HUES48 (cell line): ENCODE results near the gene ZC3H12D.

Experiments used
- H3K27ac ChIP-seq: one replicate; pipeline ENCODE4 v1.7.0; 2013; ENCODE audit warnings: low read depth, low read length, inconsistent platforms
- H3K27me3 ChIP-seq: 2 replicates; pipeline ENCODE4 v1.6.1; 2013; ENCODE audit warnings: mild to moderate bottlenecking, low read length; ENCODE audit not compliant: control insufficient read depth, insufficient read depth
- H3K36me3 ChIP-seq: 2 replicates; pipeline ENCODE4 v1.6.1; 2013; ENCODE audit warnings: low read length; ENCODE audit not compliant: control insufficient read depth, insufficient read depth
- H3K4me1 ChIP-seq: 2 replicates; pipeline ENCODE4 v1.6.1; 2013; ENCODE audit warnings: mild to moderate bottlenecking, low read length; ENCODE audit not compliant: control insufficient read depth, insufficient read depth
- H3K4me3 ChIP-seq: 2 replicates; pipeline ENCODE4 v1.5.1; 2013; ENCODE audit warnings: mild to moderate bottlenecking, low read depth, low read length
- H3K9ac ChIP-seq: 2 replicates; pipeline ENCODE4 v1.6.1; 2013; ENCODE audit warnings: mild to moderate bottlenecking, low read depth, low read length, moderate library complexity
- H3K9me3 ChIP-seq: 2 replicates; pipeline ENCODE4 v1.6.1; 2013; ENCODE audit warnings: low read length; ENCODE audit not compliant: control insufficient read depth, insufficient read depth

ZC3H12D gene

DNA sequence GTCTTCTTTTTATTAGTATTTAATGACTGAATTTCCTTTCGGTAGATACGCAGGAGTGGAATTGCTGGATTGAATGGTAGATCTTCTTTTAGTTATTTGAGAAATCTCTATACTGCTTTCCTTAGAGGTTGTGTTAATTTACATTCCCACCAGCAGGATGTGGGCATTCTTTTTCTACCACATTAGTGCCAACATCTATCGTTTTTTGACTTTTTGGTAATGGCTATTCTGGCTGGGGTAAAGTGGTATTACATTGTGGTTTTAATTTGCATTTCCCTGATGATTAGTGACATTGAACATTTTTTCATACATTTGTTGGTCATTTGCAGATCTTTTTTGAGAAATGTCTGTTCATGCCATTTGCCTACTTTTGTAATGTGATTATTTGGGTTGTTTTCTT is 47.6 kb downstream of the ZC3H12D start:
- no peak overlapping the region for H3K9ac ChIP-seq
- H3K36me3 ChIP-seq = no peaks in the 10 kb centered on the region
- H3K27me3 ChIP-seq = no peaks in the 10 kb centered on the region
- H3K9me3 ChIP-seq = no peaks in the 10 kb centered on the region
- H3K27ac ChIP-seq = no peak overlapping the region
- H3K4me3 ChIP-seq = no peak overlapping the region
- no peaks in the 10 kb centered on the region; the same call in 1 of the 2 replicates for H3K4me1 ChIP-seq

DNA sequence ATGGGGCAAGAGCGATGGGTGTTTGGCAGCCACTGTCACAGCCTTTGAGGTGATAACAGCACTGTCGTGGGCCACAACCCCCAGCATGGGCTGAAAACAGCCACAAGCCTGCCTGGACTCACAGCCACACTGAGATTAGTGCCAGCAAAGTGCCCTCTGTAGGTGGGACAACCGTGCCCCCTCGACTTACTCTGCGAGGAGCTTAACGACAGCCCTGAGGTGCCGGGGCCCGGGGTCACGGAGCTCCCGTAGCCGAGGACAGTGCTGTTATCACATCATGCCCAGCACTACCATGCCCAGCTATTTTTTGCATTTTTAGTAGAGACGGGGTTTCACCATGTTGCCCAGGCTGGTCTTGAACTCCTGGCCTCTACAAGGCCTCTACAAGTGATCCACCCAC is 48.2 kb downstream of the ZC3H12D start:
- Histone ChIP-seq H3K4me3 (no peak overlapping the region), H3K27ac (no peak overlapping the region), H3K9me3 (no peaks in the 10 kb centered on the region), H3K9ac (no peak overlapping the region), H3K27me3 (no peaks in the 10 kb centered on the region), H3K36me3 (no peaks in the 10 kb centered on the region), H3K4me1 (no peaks in the 10 kb centered on the region; the same call in 1 of the 2 replicates)

DNA sequence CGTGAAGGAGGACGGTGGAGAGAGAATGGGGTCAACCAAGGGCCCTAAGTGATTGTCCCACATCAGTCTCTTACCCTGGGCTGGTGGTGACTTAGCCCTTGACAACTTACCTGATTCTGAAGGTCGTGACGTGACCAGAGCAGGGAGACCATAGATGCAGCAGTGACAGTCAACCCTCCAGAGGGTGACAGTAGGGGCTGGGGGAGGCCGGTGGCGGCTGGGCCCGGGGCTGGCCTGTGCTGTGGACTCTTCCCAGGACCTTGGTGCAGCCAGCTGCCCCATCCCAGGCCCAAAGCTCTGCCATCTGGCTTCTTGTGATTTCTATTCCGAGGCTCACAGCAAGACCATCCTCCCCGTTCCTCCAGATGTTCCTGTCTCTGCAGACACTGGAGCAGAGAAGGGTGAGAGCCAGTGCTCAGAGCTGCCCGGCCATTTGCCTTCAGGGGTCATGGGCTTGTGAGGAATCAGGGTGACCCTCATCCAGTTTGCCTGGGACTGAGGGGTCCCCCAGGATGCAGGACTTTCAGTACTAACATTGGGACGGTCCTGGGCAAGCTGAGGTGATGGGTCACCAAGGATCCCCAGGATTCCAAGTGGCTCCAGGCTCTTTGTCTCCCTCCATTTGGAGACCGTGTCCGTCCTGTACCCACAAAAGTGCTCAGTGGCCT is 48.8 kb downstream of the ZC3H12D start:
- Histone ChIP-seq H3K9ac (no peak overlapping the region), H3K4me3 (no peak overlapping the region), H3K9me3 (no peaks in the 10 kb centered on the region), H3K4me1 (no peaks in the 10 kb centered on the region; the same call in 1 of the 2 replicates), H3K27me3 (no peaks in the 10 kb centered on the region), H3K36me3 (no peaks in the 10 kb centered on the region), H3K27ac (no peak overlapping the region)

DNA sequence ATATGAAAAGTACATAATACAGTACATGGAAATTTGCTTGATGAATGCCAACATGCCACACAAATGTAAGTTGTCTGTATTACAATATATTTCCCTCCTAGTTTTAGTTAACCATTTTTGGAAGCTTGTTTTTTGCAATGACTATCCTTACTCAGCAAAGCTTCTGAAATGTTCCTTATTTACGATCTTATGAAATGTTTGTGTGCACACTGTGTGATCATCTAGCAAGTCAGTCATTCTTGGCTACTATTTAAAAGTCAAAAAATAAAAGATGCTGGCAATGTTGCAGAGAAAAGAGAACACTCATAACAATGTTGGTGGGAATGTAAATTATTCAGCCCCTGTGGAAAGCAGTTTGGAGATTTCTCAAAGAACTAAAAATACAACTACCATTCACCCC is 50.9 kb downstream of the ZC3H12D start:
- H3K4me1 ChIP-seq = no peaks in the 10 kb centered on the region
- no peaks in the 10 kb centered on the region for H3K36me3 ChIP-seq
- H3K4me3 ChIP-seq = no peak overlapping the region
- no peak overlapping the region for H3K27ac ChIP-seq
- no peak overlapping the region for H3K9ac ChIP-seq
- no peaks in the 10 kb centered on the region for H3K27me3 ChIP-seq
- H3K9me3 ChIP-seq = no peaks in the 10 kb centered on the region

DNA sequence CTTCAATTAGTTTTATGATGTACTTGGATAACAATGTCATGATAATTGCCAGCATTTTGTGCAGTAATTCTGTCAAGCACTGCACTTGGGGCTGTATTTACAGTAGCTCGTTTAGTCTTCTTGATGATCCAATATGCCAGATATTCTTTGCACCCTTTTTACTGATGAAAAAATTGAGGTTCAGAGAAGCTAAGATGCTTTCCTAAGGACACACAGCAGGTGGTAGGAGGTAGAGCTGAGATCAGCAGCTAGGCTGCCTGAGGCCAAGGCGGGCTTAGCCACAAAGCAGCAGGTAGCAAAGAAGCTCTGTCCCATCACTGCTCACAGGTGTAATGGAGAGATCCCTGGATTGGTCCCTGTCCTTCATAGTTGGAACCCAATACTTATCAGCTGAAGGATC is 51.4 kb downstream of the ZC3H12D start:
- Histone ChIP-seq H3K4me3 (no peak overlapping the region), H3K4me1 (no peaks in the 10 kb centered on the region), H3K36me3 (no peaks in the 10 kb centered on the region), H3K27ac (no peak overlapping the region), H3K9ac (no peak overlapping the region), H3K9me3 (no peaks in the 10 kb centered on the region), H3K27me3 (no peaks in the 10 kb centered on the region)

DNA sequence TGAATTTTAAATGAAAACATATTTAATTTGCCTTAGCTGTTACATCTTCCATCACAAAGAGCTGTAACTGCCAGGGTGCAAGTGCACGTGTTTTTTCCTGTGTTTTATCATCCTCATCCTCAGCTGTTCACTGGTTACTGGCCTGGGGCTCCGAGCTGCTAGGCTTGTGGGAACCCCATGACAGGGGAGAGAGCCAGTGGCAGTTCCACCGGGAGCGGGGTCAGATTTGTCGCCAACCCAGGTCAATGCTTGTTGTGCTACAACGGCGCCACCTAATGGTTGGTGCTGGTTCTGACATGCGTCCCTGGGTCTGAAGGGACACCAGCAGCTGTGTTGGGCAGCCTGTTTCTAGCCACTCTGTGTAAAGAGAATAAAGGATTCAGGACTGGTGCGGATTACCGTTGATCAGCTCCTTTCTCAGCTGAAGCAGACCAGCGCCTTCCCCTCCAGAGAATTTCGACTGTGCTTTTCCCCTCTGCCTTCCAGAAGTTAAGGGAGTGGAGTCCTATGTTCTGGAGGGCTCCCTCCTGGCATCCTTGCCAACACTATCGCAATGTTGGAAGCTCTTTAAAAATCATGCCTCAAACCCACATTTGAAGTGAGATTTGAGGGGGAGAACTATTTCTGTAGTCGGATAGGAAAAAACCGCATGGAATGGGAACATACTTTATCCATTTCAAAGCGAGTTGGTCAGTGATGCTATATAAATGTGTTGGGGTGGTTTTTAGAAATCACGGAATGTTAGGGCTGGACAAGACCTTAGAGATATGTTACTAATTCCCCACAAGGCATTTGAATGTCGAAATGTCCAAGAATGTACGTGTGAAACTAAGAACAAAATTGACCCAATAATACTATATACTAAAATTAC is 52.7 kb downstream of the ZC3H12D start:
- no peaks in the 10 kb centered on the region for H3K36me3 ChIP-seq
- H3K27ac ChIP-seq = peak overlapping the region; percentile 4
- H3K9me3 ChIP-seq = no peaks in the 10 kb centered on the region
- H3K27me3 ChIP-seq = no peaks in the 10 kb centered on the region
- no peak overlapping the region for H3K4me3 ChIP-seq
- H3K4me1 ChIP-seq = no peaks in the 10 kb centered on the region
- H3K9ac ChIP-seq = no peak overlapping the region

DNA sequence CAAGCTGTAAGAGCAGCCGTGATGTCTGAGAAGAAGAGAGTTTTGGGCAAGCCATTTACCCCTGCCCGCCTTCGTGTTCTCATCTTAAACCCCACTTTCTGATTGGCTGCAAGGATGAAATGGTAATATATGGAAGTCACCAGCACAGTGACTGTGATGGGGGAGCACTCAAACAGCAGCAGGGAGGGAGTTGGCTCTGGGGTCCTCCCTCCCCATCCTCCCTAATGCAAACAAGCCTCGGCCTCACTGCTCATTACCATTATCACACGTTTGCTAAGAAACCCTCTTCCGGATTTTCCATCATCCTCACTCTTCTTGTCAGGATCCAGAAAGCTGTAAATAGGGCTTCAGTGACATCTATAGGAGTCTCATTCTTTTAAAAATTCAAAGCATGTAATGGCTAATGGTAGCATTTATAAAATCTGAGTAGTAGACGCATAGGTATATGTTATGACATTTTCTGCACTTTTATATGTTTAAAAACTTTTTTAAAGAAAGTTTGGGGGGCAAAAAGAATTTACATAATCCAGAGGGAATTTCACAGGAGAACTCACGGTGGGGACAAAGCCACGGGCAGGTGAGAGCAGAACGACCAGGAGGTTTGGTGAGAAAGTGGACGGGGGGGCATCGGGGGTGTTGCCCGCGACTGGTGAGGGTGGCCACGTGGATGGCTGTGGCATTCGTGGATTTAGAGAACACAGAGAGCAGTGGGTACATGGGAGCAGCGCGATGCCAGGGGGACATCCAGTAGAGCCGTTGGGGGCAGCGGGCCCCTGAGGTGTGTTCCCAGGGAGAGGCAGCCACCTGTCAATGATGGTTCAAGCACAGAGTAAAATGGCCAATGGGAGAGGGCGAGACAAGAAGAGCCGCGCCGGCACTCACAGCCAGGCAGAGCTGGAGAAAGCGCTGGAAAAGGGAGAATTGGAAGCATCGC is 55.1 kb downstream of the ZC3H12D start:
- H3K27me3 ChIP-seq = no peaks in the 10 kb centered on the region

DNA sequence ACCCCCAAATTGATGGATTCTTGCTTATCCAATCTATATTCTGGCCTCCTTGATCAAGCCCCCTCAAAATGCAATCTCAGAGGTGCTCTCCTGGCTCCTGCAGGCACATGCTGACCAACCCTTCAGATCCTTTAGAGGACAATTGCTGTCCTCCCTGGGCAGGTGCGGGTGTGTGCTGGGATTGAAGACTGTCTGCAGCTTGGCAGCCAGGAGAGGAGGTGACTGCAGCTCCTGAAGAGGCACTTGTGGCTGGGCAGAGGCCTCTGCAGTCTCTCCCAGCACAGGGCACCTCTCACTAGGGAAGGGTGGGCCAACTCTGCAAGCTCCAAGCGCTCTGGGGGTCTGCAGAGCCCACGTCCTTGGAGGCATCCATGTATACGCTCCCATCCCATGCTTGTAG is 56.2 kb downstream of the ZC3H12D start:
- no peak overlapping the region for H3K27ac ChIP-seq
- peaks cover 7% of the 10 kb centered on the region for H3K4me1 ChIP-seq
- H3K27me3 ChIP-seq = no peaks in the 10 kb centered on the region
- H3K9ac ChIP-seq = no peak overlapping the region
- H3K4me3 ChIP-seq = no peak overlapping the region
- no peaks in the 10 kb centered on the region for H3K36me3 ChIP-seq
- no peaks in the 10 kb centered on the region for H3K9me3 ChIP-seq

More for the DNA sequence above, 55.1 kb downstream of the ZC3H12D start:
- H3K4me1 ChIP-seq = no peaks in the 10 kb centered on the region
- H3K36me3 ChIP-seq = no peaks in the 10 kb centered on the region
- H3K27ac ChIP-seq = no peak overlapping the region
- H3K9ac ChIP-seq = no peak overlapping the region
- H3K4me3 ChIP-seq = no peak overlapping the region
- no peaks in the 10 kb centered on the region for H3K9me3 ChIP-seq

DNA sequence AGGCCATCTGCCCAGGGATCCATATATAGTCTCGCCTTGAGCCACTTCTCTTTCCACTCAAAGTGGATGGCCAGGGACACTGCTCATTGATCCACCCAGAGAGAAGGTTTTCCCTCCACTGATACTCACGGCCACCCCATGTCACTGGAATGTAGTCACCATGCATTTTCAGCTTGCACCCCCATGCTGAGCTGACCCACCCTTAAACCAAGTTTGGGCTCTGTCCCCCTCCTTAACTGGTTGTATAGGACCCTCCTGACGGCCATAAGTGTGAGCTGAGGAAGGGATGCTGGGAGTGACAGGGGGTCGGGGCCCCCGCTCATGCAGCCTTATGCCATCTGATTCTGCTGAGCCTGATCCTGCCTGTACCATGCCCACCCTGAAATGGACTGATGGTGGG is 59.1 kb downstream of the ZC3H12D start:
- H3K9ac ChIP-seq = no peak overlapping the region
- H3K9me3 ChIP-seq = no peaks in the 10 kb centered on the region
- peaks cover 11% of the 10 kb centered on the region for H3K4me1 ChIP-seq
- H3K27ac ChIP-seq = no peak overlapping the region
- H3K36me3 ChIP-seq = no peaks in the 10 kb centered on the region
- no peaks in the 10 kb centered on the region for H3K27me3 ChIP-seq
- H3K4me3 ChIP-seq = no peak overlapping the region

DNA sequence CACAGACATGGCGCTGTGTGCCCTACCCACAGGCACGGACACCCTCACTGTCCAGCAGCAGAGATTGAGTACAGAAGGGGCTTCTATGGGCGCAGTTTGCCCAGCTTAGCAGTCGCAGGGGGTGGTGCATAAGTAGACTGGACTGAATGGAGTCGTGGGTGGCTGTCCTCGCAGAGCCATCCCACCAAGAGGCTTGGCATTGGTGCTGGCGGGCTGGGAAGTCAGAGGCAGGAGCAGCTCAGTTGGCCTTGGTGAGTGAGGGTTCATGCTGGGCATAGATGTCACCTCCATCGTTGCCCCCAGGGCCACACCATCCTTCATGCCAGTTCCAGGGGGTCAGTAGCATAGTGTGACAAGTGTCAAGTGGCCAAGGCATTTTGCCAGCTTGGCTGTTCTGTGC is 59.6 kb downstream of the ZC3H12D start:
- H3K4me1 ChIP-seq = peaks cover 11% of the 10 kb centered on the region
- no peak overlapping the region for H3K27ac ChIP-seq
- H3K27me3 ChIP-seq = no peaks in the 10 kb centered on the region
- no peaks in the 10 kb centered on the region for H3K36me3 ChIP-seq
- no peak overlapping the region for H3K9ac ChIP-seq
- H3K4me3 ChIP-seq = no peak overlapping the region
- no peaks in the 10 kb centered on the region for H3K9me3 ChIP-seq
